Adipocyte (in vitro differentiated cells): ENCODE results near the gene SCO2.
A peak's percentile ranks its signal among the peaks of the same experiment; 100 is the strongest.

Source experiments
- DNase-seq: peaks from one replicate; pipeline ENCODE4 v3.0.0-alpha.2; 2015; ENCODE audit warnings: low read depth
- H3K27me3 ChIP-seq: replicated peaks from 2 replicates; pipeline ENCODE4 v1.7.0; 2013; ENCODE audit warnings: mild to moderate bottlenecking, low read length, moderate library complexity; ENCODE audit not compliant: control insufficient read depth, insufficient read depth
- H3K36me3 ChIP-seq: 2 replicates; pipeline ENCODE4 v1.7.0; 2013; ENCODE audit warnings: low read length, mild to moderate bottlenecking, moderate library complexity; ENCODE audit not compliant: control insufficient read depth, insufficient read depth, severe bottlenecking
- H3K4me1 ChIP-seq: 2 replicates; pipeline ENCODE4 v1.7.0; 2013; ENCODE audit warnings: mild to moderate bottlenecking, low read length, moderate library complexity; ENCODE audit not compliant: control insufficient read depth, insufficient read depth
- H3K4me3 ChIP-seq: 2 replicates; pipeline ENCODE4 v1.7.0; 2013; ENCODE audit warnings: mild to moderate bottlenecking, low read length, moderate library complexity
- H3K9ac ChIP-seq: 2 replicates; pipeline ENCODE4 v1.7.0; 2013; ENCODE audit warnings: mild to moderate bottlenecking, low read length, moderate library complexity
- H3K9me3 ChIP-seq: 2 replicates; pipeline ENCODE4 v1.7.0; 2013; ENCODE audit warnings: mild to moderate bottlenecking, low read length, moderate library complexity; ENCODE audit not compliant: control insufficient read depth

Gene SCO2

DNA sequence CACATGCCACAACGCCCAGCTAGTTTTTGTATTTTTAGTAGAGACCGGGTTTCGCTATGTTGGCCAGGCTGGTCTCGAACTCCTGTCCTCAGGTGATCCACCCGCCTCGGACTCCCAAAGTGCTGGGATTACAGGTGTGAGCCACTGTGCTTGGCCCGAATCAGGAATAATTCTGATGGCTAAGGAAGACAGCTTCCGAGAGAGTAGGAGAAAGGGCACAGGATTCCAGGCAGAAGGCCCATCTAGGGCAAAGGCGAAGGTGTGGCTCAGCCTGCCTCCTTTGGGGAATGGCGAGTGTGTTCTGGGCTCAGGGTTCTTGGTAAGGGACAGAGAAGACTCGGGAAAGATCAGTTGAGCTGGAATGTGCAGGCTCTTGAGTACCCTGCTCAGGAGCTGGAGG, 38.9 kb upstream of the SCO2 start:
- Histone ChIP-seq H3K4me1 (peaks cover 21% of the 10 kb centered on the region), H3K36me3 (peaks cover under 1% of the 10 kb centered on the region), H3K27me3 (peaks cover 5% of the 10 kb centered on the region), H3K4me3 (peak overlapping the region; percentile 85), H3K9ac (peak overlapping the region; percentile 86), H3K9me3 (no peaks in the 10 kb centered on the region)
- DNase-seq = no peak

DNA sequence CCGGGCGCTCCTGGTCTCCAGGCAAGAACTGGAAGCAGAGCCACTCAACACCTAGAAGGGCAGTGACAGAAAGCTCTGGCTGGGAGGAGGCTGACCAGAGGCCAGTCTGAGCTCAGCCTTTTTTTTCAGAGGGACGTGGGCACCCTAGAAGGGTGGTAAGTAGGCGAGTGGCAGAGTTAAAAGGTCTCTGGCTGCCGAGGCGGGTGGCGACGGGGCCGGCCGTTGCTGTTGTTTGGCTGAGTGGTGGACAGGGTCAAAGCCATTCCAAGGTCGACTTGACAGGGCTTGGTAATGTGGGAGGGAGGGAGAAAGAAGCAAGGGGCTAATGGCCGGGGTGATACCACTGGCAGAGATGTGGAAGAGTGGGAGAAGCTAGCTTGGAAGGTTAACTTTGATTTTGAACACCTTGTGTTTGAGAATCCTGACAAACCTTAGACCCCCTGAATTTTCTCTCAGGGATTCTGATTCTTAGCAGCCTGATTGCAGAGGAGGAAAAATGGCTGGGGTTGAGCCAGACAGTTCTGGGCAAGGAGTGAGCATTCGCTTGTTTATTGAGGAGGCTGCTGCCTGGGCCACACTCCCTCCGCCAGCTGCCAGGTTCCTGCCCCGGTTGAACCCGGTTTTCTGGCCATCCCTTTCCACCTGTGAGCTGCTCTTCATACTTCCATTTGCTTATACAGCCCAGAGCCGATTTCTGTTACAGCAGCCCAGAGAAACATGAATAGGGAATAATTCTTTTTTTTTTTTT, 38.2 kb upstream of the SCO2 start:
- peak overlapping the region; percentile 86 for H3K9ac ChIP-seq
- no peak for DNase-seq
- peak overlapping the region; percentile 85 for H3K4me3 ChIP-seq
- H3K27me3 ChIP-seq = peaks cover 5% of the 10 kb centered on the region
- H3K9me3 ChIP-seq = no peaks in the 10 kb centered on the region
- H3K4me1 ChIP-seq = peaks cover 21% of the 10 kb centered on the region
- no peaks in the 10 kb centered on the region for H3K36me3 ChIP-seq

DNA sequence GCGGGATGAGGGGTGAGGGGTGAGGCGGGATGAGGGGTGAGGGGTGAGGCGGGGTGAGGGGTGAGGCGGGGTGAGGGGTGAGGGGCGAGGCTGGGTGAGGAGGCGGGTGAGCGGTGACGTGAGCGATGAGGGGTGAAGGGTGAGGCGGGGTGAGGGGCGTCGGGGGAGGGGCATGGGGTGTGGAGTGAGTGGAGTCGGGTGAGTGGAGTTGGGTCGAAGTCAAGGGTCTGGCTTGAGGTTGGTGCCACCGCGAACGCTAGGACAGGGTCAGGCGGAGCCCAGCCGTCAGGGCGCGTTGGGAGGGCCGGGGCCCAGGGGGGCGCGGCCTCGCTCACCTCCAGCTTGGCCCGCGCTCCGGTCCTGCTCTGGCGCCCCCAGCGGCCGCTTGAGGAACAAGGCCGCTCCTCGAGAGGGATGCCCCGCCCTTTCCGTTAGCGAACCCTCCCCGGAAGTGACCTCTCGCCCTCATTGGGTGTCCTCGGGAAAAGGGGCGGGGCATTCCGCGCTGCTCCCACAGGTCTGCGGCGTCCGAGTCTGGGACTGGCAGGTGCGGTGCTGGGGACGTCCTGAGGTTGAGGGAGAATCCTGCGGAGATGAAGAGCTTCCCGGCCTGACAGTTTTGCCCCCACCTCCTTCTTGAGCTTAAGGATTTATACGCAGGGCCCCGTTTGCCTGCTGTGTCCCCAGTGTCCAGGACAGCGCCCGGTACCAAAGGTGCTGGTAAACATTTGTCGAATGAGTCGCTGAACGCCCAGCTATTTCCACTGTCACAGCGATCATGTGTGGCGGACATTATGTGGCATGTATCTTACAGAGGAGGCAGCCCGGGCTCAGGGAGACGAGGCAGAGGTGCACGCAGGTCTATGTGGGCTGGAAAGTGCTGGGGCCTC, 37.4 kb upstream of the SCO2 start, which contains the start of gene SYCE3:
SYCE3 (minus strand) TSS at position 397 of the 890 bp plus-strand sequence. CDS start 6,514 bp downstream, outside the sequence.
- peak; percentile 99 for DNase-seq
- Histone ChIP-seq H3K36me3 (no peaks in the 10 kb centered on the region), H3K27me3 (peaks cover 5% of the 10 kb centered on the region), H3K4me1 (peaks cover 21% of the 10 kb centered on the region), H3K4me3 (peak within 1 kb of the TSS; percentile 85), H3K9ac (peak within 1 kb of the TSS; percentile 86), H3K9me3 (no peaks in the 10 kb centered on the region)

DNA sequence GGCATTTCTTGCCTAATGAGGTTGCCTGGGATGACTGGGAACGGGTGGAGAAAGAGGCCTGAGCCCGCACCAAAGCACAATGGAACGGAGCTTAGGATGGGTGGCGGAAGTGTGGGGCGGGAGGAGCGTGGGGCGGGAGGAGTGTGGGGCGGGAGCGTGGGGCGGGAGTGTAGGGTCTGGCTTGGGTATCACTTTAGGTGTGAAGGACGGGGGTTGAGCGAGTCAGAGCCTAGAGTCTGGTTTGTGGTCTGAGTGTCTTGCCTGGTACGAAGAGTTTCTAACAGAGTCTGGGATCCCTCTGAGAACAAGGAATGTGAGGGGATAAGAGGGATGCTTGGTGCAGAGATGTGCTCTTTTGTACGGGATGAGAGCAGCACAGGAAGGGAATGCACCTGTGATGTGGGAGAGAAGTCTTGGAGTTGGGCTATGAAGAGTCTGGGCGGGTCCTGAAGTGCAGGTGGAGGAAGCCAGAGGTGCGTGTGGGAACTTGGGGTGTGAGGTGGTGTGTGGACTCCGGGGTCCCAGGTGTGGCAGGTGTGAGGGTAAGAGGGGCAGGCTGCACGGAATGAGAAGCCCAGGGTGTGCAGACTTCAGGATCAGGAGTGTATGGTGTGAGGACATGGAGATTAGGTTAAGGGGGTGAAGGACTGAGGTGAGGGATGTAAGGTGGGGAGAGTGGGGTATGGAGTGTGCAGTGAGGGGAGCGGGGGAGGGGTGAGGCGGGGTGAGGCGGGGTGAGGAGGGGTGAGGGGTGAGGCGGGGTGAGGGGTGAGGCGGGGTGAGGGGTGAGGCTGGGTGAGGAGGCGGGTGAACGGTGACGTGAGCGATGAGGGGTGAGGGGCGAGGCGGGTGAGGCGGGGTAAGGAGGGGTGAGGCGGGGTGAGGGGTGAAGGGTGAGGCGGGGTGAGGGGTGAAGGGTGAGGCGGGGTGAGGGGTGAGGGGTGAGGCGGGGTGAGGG, 36.3 kb upstream of the SCO2 start:
- DNase-seq = no peak

DNA sequence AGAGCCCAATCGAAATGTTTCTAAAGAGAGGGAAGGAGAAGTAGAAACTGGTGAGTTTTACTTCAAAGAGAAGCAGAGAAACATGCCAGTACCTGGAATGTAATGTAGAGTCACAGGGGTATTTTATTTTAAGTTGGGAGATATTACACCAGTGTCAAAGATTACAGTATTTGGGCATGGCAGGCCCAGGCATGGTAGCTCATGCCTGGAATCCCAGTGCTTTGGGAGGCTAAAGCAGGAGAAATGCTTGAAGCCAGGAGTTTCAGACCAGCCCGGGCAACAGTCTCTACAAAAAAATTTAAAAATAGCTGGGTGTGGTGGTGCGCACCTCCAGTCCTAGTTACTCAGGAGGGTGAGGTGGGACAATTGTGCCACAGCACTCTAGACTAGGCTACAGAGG, 34.6 kb upstream of the SCO2 start:
- no peak for DNase-seq
- H3K27me3 ChIP-seq = peaks cover 5% of the 10 kb centered on the region
- no peak overlapping the region for H3K4me3 ChIP-seq
- no peak overlapping the region for H3K9ac ChIP-seq
- no peaks in the 10 kb centered on the region for H3K36me3 ChIP-seq
- H3K4me1 ChIP-seq = peaks cover 16% of the 10 kb centered on the region
- no peaks in the 10 kb centered on the region for H3K9me3 ChIP-seq

More for the DNA sequence above, 36.3 kb upstream of the SCO2 start:
- Histone ChIP-seq H3K27me3 (peaks cover 5% of the 10 kb centered on the region), H3K4me1 (peaks cover 21% of the 10 kb centered on the region), H3K9ac (no peak overlapping the region), H3K9me3 (no peaks in the 10 kb centered on the region), H3K4me3 (no peak overlapping the region), H3K36me3 (no peaks in the 10 kb centered on the region)

DNA sequence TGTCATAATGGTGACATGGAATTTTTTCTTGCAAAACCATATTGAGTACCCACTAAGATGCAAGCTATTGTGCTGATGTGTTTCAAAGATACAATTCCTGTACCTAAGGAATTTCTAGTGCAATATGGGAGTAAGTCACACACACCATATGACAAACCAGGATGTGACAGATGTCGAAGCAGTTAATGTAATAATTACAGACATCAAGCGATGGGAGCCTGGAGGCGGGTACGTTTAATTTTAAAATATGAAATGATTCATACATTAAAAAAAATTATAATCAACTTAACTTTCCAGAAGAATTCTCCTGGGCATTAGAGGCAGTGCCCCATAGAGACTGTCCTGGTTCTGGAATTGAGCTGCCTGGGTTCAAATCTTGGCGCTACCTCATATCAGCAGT, 31.3 kb upstream of the SCO2 start:
- Histone ChIP-seq H3K36me3 (no peaks in the 10 kb centered on the region), H3K27me3 (peaks cover 12% of the 10 kb centered on the region), H3K4me3 (no peak overlapping the region), H3K9ac (no peak overlapping the region), H3K4me1 (no peaks in the 10 kb centered on the region), H3K9me3 (no peaks in the 10 kb centered on the region)
- DNase-seq = no peak

DNA sequence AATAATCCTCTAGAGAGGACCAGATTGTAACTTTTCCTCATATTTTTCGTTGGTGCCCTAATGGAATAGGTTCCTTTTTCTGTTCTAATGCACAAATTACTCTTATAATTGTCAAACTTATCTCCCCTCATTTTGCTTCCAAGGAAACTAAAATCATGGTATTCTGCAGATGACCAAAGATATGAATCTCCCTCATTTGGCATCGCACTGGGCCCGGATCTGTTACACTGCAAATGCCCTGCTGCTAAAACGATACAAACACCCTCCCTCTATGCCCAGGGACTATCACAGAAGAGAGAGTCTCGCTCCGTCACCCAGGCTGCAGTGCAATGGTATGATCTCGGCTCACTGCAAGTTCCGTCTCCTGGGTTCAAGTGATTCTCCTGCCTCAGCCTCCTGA, 27.9 kb upstream of the SCO2 start:
- DNase-seq = no peak
- Histone ChIP-seq H3K9ac (no peak overlapping the region), H3K27me3 (peaks cover 18% of the 10 kb centered on the region), H3K4me1 (no peaks in the 10 kb centered on the region), H3K9me3 (no peaks in the 10 kb centered on the region), H3K4me3 (no peak overlapping the region), H3K36me3 (no peaks in the 10 kb centered on the region)

DNA sequence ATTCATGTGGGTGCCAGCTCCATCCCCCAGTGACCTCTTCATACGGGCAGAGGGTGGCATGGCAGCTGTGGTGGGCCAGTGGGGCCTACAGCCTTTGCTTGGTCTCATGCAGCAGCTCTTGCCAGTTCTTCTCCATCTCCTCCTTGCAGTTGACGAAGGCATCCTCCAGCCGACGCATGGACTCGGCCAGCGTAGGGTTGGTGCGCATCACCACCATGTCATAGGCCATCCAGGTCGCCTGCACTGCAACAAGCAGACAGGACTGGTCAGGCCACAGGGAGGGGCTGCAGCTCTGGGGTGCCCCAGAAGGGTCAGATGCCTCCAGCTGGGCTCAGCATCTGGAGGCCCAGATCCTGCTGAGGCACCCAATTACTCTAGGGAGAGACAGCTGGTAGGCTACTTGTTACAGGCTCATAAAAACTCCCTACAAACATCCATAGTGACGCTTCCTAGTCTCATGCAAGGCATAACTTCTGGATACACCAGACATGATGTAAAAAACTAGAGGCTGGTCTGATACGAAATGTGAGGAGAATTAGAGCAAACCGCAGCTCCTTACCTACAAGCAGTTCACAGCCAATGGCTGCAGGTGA, 25.9 kb upstream of the SCO2 start:
- Histone ChIP-seq H3K4me1 (peaks cover 2% of the 10 kb centered on the region), H3K9ac (no peak overlapping the region), H3K27me3 (peaks cover 24% of the 10 kb centered on the region), H3K4me3 (no peak overlapping the region), H3K9me3 (no peaks in the 10 kb centered on the region), H3K36me3 (no peaks in the 10 kb centered on the region)
- no peak for DNase-seq

DNA sequence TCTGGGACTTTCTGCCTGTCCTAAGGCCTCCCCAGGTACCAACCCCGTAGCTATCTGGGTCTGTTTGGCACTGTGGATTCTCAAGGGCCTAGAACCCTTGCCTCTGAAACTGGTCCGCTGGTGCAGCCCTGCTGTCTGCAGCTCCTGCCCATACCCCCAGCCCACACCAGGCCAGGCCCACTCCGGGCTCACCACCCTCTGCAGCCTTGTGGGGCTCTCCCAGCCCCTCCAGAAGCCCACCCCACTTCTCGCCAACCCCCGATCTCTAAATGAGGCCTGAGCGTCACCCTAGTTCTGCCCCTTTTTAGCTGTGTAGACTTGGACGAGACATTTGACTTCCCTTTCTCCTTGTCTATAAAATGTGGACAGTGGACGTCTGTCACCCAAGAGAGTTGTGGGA, 25.0 kb upstream of the SCO2 start:
- no peaks in the 10 kb centered on the region for H3K9me3 ChIP-seq
- peaks cover 8% of the 10 kb centered on the region for H3K4me1 ChIP-seq
- peaks cover 28% of the 10 kb centered on the region for H3K27me3 ChIP-seq
- H3K36me3 ChIP-seq = no peaks in the 10 kb centered on the region
- H3K4me3 ChIP-seq = no peak overlapping the region
- no peak overlapping the region for H3K9ac ChIP-seq
- no peak for DNase-seq

DNA sequence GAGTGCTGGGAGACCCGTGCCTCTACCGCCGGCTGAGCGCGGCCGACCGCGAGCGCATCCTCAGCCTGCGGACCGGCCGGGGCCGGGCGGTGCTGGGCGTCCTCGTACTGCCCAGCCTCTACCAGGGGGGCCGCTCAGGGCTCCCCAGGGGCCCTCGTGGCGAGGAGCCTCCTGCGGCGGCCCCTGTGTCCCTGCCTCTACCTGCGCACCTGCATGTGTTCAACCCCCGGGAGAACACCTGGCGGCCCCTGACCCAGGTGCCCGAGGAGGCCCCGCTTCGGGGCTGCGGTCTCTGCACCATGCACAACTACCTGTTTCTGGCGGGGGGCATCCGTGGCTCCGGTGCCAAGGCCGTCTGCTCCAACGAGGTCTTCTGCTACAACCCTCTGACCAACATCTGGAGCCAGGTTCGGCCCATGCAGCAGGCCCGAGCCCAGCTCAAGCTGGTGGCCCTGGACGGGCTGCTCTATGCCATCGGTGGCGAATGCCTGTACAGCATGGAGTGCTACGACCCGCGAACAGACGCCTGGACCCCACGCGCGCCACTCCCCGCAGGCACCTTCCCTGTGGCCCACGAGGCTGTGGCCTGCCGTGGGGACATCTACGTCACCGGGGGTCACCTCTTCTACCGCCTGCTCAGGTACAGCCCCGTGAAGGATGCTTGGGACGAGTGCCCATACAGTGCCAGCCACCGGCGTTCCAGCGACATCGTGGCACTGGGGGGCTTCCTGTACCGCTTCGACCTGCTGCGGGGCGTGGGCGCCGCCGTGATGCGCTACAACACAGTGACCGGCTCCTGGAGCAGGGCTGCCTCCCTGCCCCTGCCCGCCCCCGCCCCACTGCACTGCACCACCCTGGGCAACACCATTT, 23.8 kb upstream of the SCO2 start:
- Histone ChIP-seq H3K4me1 (peaks cover 11% of the 10 kb centered on the region), H3K9ac (no peak overlapping the region), H3K36me3 (no peaks in the 10 kb centered on the region), H3K9me3 (no peaks in the 10 kb centered on the region), H3K4me3 (no peak overlapping the region), H3K27me3 (peaks cover 28% of the 10 kb centered on the region)
- no peak for DNase-seq
